ENCODE results near the gene HOXD3.
A peak's percentile ranks its signal among the peaks of the same experiment; 100 is the strongest.

DNA sequence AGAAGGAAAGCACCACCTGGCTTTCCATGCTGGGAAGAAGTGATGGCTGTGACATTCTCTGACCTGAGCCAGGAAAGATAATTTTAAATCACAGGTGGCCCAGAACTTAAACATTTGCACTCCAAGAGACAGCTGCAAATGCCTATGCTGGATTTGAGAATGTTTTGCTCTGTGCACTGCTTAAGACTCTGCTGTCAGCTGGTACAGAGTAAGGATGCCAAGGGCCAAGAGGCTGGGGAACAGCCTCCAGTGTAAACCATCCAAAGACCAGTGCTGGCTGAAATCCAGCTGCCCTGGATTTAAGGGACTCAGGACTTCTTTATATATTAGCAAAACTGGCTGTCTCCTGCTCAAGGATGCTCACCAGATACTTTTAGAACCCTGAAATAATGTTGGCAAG is 23.7 kb upstream of the HOXD3 start:
- TF ChIP-seq, protein P1, sequence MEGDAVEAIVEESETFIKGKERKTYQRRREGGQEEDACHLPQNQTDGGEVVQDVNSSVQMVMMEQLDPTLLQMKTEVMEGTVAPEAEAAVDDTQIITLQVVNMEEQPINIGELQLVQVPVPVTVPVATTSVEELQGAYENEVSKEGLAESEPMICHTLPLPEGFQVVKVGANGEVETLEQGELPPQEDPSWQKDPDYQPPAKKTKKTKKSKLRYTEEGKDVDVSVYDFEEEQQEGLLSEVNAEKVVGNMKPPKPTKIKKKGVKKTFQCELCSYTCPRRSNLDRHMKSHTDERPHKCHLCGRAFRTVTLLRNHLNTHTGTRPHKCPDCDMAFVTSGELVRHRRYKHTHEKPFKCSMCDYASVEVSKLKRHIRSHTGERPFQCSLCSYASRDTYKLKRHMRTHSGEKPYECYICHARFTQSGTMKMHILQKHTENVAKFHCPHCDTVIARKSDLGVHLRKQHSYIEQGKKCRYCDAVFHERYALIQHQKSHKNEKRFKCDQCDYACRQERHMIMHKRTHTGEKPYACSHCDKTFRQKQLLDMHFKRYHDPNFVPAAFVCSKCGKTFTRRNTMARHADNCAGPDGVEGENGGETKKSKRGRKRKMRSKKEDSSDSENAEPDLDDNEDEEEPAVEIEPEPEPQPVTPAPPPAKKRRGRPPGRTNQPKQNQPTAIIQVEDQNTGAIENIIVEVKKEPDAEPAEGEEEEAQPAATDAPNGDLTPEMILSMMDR (optimal IDR thresholded peaks at IDR 0.05 in 1 of 3, IDR thresholded peaks at IDR 0.05 in 1 of 3, conservative IDR thresholded peaks at IDR 0.05 in 1 of 3; ENCODE audit: extremely low read depth in 1 of 3, insufficient read depth in 2 of 3, low read length in 3 of 3) = no peak
- peak; percentile 36 for TF ChIP-seq EZH2 (IDR thresholded peaks at IDR 0.05; ENCODE audit: low read length)

Data from keratinocyte (primary cell).